PC-9 (cell line): ENCODE data around the gene OLIG2.

ENCODE experiments used
- CTCF ChIP-seq: fragments of 200-600 bp; sonication (generic); conservative IDR thresholded peaks from 2 replicates; pipeline ENCODE4 v1.6.1; 2017; ENCODE audit warnings: mixed run types, antibody characterized with exemption, mild to moderate bottlenecking, moderate library complexity
- EZH2 ChIP-seq: fragments of 200-600 bp; sonication (generic); IDR thresholded peaks from 2 replicates; pipeline ENCODE4 v1.8.0; 2017; ENCODE audit warnings: antibody characterized with exemption, low read depth

GRCh38 chr21:33026878-33027400 lies 1.2 kb downstream of the OLIG2 start:
- TF ChIP-seq EZH2 (no peak), CTCF (no peak)
